ENCODE data around the gene HYDIN. TPM values are rescaled to one million over a fixed set of nuclear protein-coding genes. Genes with fewer than 3 reads are reported as not detected.

HYDIN gene
- total and polyA plus RNA-seq, 11 donors, result 0.26 to 5.4 (median 1.5) TPM

- H3K4me1 ChIP-seq, result peaks cover 0 to 13% (median 9%) of the 10 kb centered on the region in 12 donors
- no peak for ATAC-seq
Measured at GRCh38 chr16:70804734-70805169, 425.8 kb downstream of the HYDIN start.

DNA sequence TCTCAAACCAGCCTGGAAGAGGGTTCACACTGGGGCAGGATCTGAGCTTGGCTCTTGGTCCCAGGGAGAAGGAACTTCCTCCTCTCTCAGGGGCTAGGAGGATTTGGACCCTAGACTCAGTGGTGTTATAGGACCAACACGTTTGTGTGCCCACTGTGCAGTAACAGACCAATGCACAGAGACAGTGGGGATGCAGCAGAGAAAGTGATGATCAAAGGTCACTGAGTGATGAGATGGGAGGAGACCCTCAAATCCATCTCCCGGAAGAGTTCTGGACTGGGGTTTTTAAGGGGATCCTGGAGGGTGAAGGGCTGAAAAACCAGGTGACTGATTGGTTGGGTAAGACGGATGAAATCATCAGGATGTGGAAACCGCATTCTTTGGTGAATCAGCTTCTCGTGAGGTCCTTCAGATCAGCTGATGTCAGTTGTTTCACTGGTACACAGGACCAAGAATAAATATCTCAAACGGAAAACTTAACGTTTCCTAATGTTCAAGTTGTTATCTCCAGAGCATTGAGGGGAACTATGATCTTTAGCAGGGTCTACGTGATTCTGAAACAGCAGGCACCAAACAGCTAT is 426.3 kb downstream of the HYDIN start:
- intact Hi-C loops (cut with DNase I), result loop anchor here in 1 of 10 donors (10.0 kb wide), 1 partner anchor 551 kb away; the partner anchor contains the start of gene CALB2
- peaks cover 0 to 18% (median 13%) of the 10 kb centered on the region in 12 donors for H3K4me1 ChIP-seq
- H3K4me3 ChIP-seq, result no peak overlapping the region
- DNase-seq (no peak), ATAC-seq (no peak)
- H3K27me3 ChIP-seq, result peaks cover 0 to 17% (median 4%) of the 10 kb centered on the region in 9 donors
- H3K9me3 ChIP-seq, result peaks cover 0 to 13% (median 0%) of the 10 kb centered on the region in 12 donors
- no peaks in the 10 kb centered on the region for H3K36me3 ChIP-seq
- 58 to 71% (median 62%) methylated on average over 8 of the region's 8 CpGs for WGBS, 4 donors
- H3K27ac ChIP-seq, result no peak overlapping the region
- no peak for TF ChIP-seq POLR2A (IDR thresholded peaks at IDR 0.05)
- no peak for TF ChIP-seq CTCF (IDR thresholded peaks at IDR 0.05)

More at GRCh38 chr16:70804734-70805169, 425.8 kb downstream of the HYDIN start:
- peaks cover 0 to 13% (median 0%) of the 10 kb centered on the region in 12 donors for H3K9me3 ChIP-seq
- no peak overlapping the region for H3K27ac ChIP-seq
- 47 to 55% (median 51%) methylated on average over 2 of the region's 2 CpGs for WGBS, 4 donors
- no peak for TF ChIP-seq CTCF (IDR thresholded peaks at IDR 0.05)
- intact Hi-C loops (cut with DNase I), result loop anchor here in 2 of 10 donors (5.0 to 10.0 kb wide), 2 partner anchors 550 to 553 kb away; partner anchors contain the start of gene CALB2 (in 2 of the 2)
- no peak for DNase-seq
- peaks cover 0 to 22% (median 4%) of the 10 kb centered on the region in 9 donors for H3K27me3 ChIP-seq
- no peak overlapping the region for H3K4me3 ChIP-seq
- H3K36me3 ChIP-seq, result no peaks in the 10 kb centered on the region

DNA sequence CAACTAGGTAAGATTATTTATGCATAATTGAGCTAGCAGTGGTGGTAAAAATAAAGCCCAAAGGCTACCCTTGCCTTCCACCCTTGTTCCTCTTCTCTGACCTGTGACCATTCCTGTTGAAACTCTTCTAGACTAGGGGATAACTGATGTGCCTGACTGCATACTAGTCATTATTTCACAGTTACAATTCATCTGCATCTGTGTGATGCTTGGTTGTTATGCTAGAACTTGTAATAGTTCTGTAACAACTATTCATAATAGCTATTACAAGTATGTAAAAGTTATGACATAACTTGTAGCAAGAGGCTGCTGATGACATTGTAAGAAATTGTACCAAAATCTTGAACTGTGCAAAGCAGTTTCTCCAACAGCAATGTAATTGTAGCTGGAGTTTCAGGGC is 427.2 kb downstream of the HYDIN start:
- no peak for TF ChIP-seq CTCF (IDR thresholded peaks at IDR 0.05)
- no peak for TF ChIP-seq POLR2A (IDR thresholded peaks at IDR 0.05)
- peaks cover 0 to 10% (median 1%) of the 10 kb centered on the region in 9 donors for H3K27me3 ChIP-seq
- DNase-seq, result no peak
- H3K9me3 ChIP-seq, result peaks cover 0 to 13% (median 0%) of the 10 kb centered on the region in 12 donors
- peaks cover 0 to 21% (median 14%) of the 10 kb centered on the region in 12 donors for H3K4me1 ChIP-seq
- peaks cover 0 to 5% (median 0%) of the 10 kb centered on the region in 9 donors for H3K36me3 ChIP-seq
- no peak for ATAC-seq
- no peak overlapping the region for H3K27ac ChIP-seq
- no peak overlapping the region for H3K4me3 ChIP-seq
- intact Hi-C loops (cut with DNase I), result loop anchor here in 1 of 10 donors (10.0 kb wide), 1 partner anchor 551 kb away; the partner anchor contains the start of gene CALB2

DNA sequence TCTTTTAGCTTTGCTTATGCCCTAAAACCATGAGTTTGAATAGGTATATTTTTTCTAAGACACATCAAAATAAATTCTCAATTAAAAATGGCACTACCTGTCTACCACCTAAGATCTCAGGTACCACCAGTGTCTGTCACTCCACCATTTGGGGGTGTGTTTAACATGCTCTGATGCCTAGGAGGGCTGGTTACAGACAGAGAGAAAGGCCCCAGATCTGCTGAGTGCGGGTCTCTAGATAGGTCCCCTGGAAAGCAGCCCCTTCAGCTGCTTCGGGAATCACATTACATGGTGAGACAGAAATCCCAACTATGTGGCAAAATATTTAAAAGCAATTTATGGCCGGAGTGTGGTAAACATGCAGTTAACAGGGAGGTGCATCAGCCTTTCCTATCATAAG is 428.9 kb downstream of the HYDIN start:
- peaks cover 0 to 13% (median 0%) of the 10 kb centered on the region in 9 donors for H3K36me3 ChIP-seq
- ATAC-seq (no peak), DNase-seq (no peak)
- peaks cover 0 to 21% (median 14%) of the 10 kb centered on the region in 12 donors for H3K4me1 ChIP-seq
- TF ChIP-seq POLR2A (IDR thresholded peaks at IDR 0.05) (no peak), CTCF (IDR thresholded peaks at IDR 0.05) (no peak)
- no peaks in the 10 kb centered on the region for H3K27me3 ChIP-seq
- peak overlapping the region in 9 of 12 donors; percentile 79 to 98 (median 92) for H3K4me3 ChIP-seq
- intact Hi-C loops (cut with DNase I), result loop anchor here in 1 of 10 donors (10.0 kb wide), 1 partner anchor 553 kb away; the partner anchor contains the start of gene CALB2
- WGBS, 4 donors, result 64 to 76% (median 66%) methylated on average over 3 of the region's 3 CpGs
- peaks cover 0 to 13% (median 0%) of the 10 kb centered on the region in 12 donors for H3K9me3 ChIP-seq
- no peak overlapping the region for H3K27ac ChIP-seq

Measured in heart left ventricle (tissue), 16 donors.